Measurements from ENCODE around the gene RNF41. TPM values are rescaled to one million over a fixed set of nuclear protein-coding genes. Genes with fewer than 3 reads are reported as not detected.

RNF41 gene
- polyA plus RNA-seq, 1 of the 3 experiments (the other 2 are of a cell fraction) = 127 TPM

DNA sequence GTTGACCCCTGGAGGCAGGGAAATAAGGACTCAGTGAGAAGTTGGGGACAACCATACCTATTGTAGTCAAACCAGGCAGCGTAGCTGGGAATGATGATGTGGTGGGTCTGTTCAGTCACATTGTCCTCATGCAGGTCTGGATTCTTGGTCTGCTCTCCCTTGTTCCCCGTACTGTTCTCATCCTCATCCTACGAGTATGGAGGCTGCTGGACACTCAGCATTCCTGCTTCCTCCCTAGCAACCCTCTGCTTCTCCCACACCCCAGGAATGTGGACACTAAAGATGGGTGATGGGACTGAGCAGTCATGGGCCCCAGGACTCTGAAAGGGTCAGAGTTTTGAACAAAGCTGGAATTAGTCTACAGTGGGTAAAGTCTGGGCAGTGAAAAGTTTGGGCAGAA, 43.4 kb downstream of the RNF41 start:
- no peak for DNase-seq
- ChIA-PET POLR2A (no interaction called here), CTCF (interaction anchor here (4.3 kb wide), 1 partner anchor 10 kb away, joined by 30 read pairs; the partner anchor contains the start of gene SMARCC2)

More for the DNA sequence above, 43.4 kb downstream of the RNF41 start:
- Histone ChIP-seq H3F3A (replicated peaks; ENCODE audit: insufficient read depth) (peaks cover 5% of the 10 kb centered on the region), H3K36me3 (replicated peaks in 1 of 2; ENCODE audit: control insufficient read depth in 1 of 2, insufficient read depth in 2 of 2, low read length in 1 of 2) (peaks cover 62 to 70% of the 10 kb centered on the region in 2 experiments), H3K9me3 (no peaks in the 10 kb centered on the region), H2AFZ (ENCODE audit: low read depth) (no peak overlapping the region), H4K20me1 (ENCODE audit: insufficient read depth) (no peaks in the 10 kb centered on the region), H3K9ac (no peak overlapping the region), H3K4me1 (ENCODE audit: control insufficient read depth in 1 of 2, insufficient read depth in 2 of 2, low read depth in 1 of 2, low read length in 1 of 2) (no peaks in the 10 kb centered on the region), H3K27me3 (ENCODE audit: insufficient read depth) (no peaks in the 10 kb centered on the region), H3K9me2 (no peaks in the 10 kb centered on the region), H3K27ac (ENCODE audit: low read depth in 2 of 2, low read length in 1 of 2) (no peak overlapping the region), H3K79me2 (ENCODE audit: insufficient read depth) (peaks cover 5% of the 10 kb centered on the region; the same call in 1 of the 2 replicates), H3K4me3 (ENCODE audit: low read depth in 2 of 2, low read length in 1 of 2) (no peak overlapping the region), H3K4me2 (no peak overlapping the region)
- no peak for TF ChIP-seq SIN3A (IDR thresholded peaks at IDR 0.05; ENCODE audit: borderline replicate concordance, low read depth, low read length)
- TF ChIP-seq GABPA (IDR thresholded peaks at IDR 0.05; ENCODE audit: low read depth) = no peak
- TF ChIP-seq, protein P1, sequence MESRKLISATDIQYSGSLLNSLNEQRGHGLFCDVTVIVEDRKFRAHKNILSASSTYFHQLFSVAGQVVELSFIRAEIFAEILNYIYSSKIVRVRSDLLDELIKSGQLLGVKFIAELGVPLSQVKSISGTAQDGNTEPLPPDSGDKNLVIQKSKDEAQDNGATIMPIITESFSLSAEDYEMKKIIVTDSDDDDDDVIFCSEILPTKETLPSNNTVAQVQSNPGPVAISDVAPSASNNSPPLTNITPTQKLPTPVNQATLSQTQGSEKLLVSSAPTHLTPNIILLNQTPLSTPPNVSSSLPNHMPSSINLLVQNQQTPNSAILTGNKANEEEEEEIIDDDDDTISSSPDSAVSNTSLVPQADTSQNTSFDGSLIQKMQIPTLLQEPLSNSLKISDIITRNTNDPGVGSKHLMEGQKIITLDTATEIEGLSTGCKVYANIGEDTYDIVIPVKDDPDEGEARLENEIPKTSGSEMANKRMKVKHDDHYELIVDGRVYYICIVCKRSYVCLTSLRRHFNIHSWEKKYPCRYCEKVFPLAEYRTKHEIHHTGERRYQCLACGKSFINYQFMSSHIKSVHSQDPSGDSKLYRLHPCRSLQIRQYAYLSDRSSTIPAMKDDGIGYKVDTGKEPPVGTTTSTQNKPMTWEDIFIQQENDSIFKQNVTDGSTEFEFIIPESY (IDR thresholded peaks at IDR 0.05; ENCODE audit: borderline replicate concordance, low read depth) = no peak
- no peak for TF ChIP-seq JUND (IDR thresholded peaks at IDR 0.05)
- TF ChIP-seq REST (IDR thresholded peaks at IDR 0.05; ENCODE audit: low read depth, low read length) = no peak
- TF ChIP-seq EP300 (IDR thresholded peaks at IDR 0.05; ENCODE audit: borderline replicate concordance in 1 of 2, low read depth in 1 of 2, low read length in 1 of 2) = no peak
- TF ChIP-seq GATA2 (CRISPR knock-in tag; IDR thresholded peaks at IDR 0.05) = no peak
- TF ChIP-seq RAD21 (IDR thresholded peaks at IDR 0.05; ENCODE audit: low read length) = no peak
- no peak for TF ChIP-seq TAF1 (IDR thresholded peaks at IDR 0.05; ENCODE audit: borderline replicate concordance, low read depth, low read length)
- no peak for TF ChIP-seq YY1 (IDR thresholded peaks at IDR 0.05; ENCODE audit: low read depth)
- no peak for TF ChIP-seq USF2 (IDR thresholded peaks at IDR 0.05; ENCODE audit: borderline replicate concordance, low read depth, low read length)
- TF ChIP-seq POLR2AphosphoS5 (IDR thresholded peaks at IDR 0.05; ENCODE audit: low read depth, low read length) = no peak; the same call in 1 of the 2 replicates
- TF ChIP-seq TEAD4 (IDR thresholded peaks at IDR 0.05; ENCODE audit: borderline replicate concordance, insufficient read depth) = no peak
- TF ChIP-seq FOSL2 (IDR thresholded peaks at IDR 0.05; ENCODE audit: borderline replicate concordance, low read depth) = no peak
- WGBS (ENCODE audit: low lambda C conversion rate) = 92% methylated on average over 3 of the region's 3 CpGs
